CD4-positive, alpha-beta T cell (primary cell): ENCODE results near the gene DNHD1. TPM values are rescaled to one million over a fixed set of nuclear protein-coding genes. Genes with fewer than 3 reads are reported as not detected.

Experiments used
- ATAC-seq: fragments of 200-7000 bp; cut with Tn5 transposase; one replicate; pipeline ENCODE4 v1.10.0; 2022; ENCODE audit warnings: mild to moderate bottlenecking; ENCODE audit not compliant: poor library complexity
- CTCF ChIA-PET: fragments of 350-600 bp; sonication (Branson Sonifier 250); formaldehyde crosslinking; loops from one replicate; lab custom pipeline; 2021; ENCODE audit warnings: antibody characterized with exemption, inconsistent platforms; lab: Charles Lee
- POLR2A ChIA-PET: fragments of 350-600 bp; sonication (Branson Sonifier 250); formaldehyde crosslinking; loops from one replicate; lab custom pipeline; 2021; ENCODE audit warnings: antibody characterized with exemption, inconsistent platforms; lab: Charles Lee
- DNase-seq, 14 experiments: peaks; one replicate each; pipeline ENCODE4 v3.0.0-alpha.2; 2013 to 2020; ENCODE audit warnings: mixed read lengths in 2 of 14
- H3K27ac ChIP-seq, 2 donors: one replicate each; pipeline versions ENCODE4 v1.5.1 to v1.7.0; 2013; ENCODE audit warnings: low read length in 2 of 2, low read depth in 1 of 2, mild to moderate bottlenecking in 1 of 2
- H3K27me3 ChIP-seq, 2 experiments: 1 replicate in 1 of 2; 2 replicates in 1 of 2; pipeline versions ENCODE4 v1.6.1 to v1.7.0; 2013; ENCODE audit warnings: low read length in 2 of 2, control low read depth in 1 of 2, mild to moderate bottlenecking in 1 of 2, moderate library complexity in 1 of 2; ENCODE audit not compliant: insufficient read depth in 2 of 2, control insufficient read depth in 1 of 2
- H3K36me3 ChIP-seq: one replicate; pipeline ENCODE4 v1.6.1; 2013; ENCODE audit warnings: low read length, control low read depth; ENCODE audit not compliant: insufficient read depth
- H3K4me1 ChIP-seq: one replicate; pipeline ENCODE4 v1.6.1; 2013; ENCODE audit warnings: low read length, control low read depth; ENCODE audit not compliant: insufficient read depth
- H3K4me3 ChIP-seq: one replicate; pipeline ENCODE4 v1.5.1; 2013; ENCODE audit warnings: mild to moderate bottlenecking, low read length, moderate library complexity
- H3K9me3 ChIP-seq, 2 experiments: 1 replicate in 1 of 2; 2 replicates in 1 of 2; pipeline versions ENCODE4 v1.6.1 to v1.7.0; 2013; ENCODE audit warnings: low read length in 2 of 2, mild to moderate bottlenecking in 2 of 2, control low read depth in 1 of 2, moderate library complexity in 1 of 2; ENCODE audit not compliant: control insufficient read depth in 1 of 2, insufficient read depth in 1 of 2
- H3K27ac Mint-ChIP-seq: one replicate; pipeline ENCODE4 v1.8.0; 2020; ENCODE audit warnings: mixed read lengths
- H3K27me3 Mint-ChIP-seq: one replicate; pipeline ENCODE4 v1.8.0; 2021; ENCODE audit warnings: mixed read lengths
- H3K36me3 Mint-ChIP-seq: one replicate; pipeline ENCODE4 v1.8.0; 2021; ENCODE audit warnings: low read depth, mixed read lengths
- H3K4me1 Mint-ChIP-seq: one replicate; pipeline ENCODE4 v1.8.0; 2021; ENCODE audit warnings: low read depth, mixed read lengths
- H3K4me3 Mint-ChIP-seq: one replicate; pipeline ENCODE4 v1.8.0; 2020; ENCODE audit warnings: mild to moderate bottlenecking, mixed read lengths
- H3K9me3 Mint-ChIP-seq: one replicate; pipeline ENCODE4 v1.8.0; 2020; ENCODE audit warnings: mixed read lengths
- CTCF ChIP-seq: fragments of 200-600 bp; IDR thresholded peaks from one replicate; pipeline ENCODE4 v1.8.0; 2022; ENCODE audit warnings: antibody characterized with exemption, mild to moderate bottlenecking
- intact Hi-C, 2 experiments: fragments of 100-400 bp; cut with DNase I in 1 of 2; cut with micrococcal nuclease in 1 of 2; formaldehyde crosslinking; loops; one replicate each; pipeline versions ENCODE4 v1.15.1 to v1.9.0; 2023 to 2025; cut with DNase I, micrococcal nuclease
- total RNA-seq, 174 experiments: library from RNA in 2 of 174; stranded (reverse) in 2 of 174; gene quantifications; one replicate each; pipeline ENCODE4 v1.2.3 and lab custom pipeline; 2021 to 2026

The DNHD1 gene
- total RNA-seq, 2 experiments from 2014 or later = 44.1 to 46.8 TPM

GRCh38 chr11:6472934-6473333, 24.1 kb upstream of the DNHD1 start:
- peaks cover 34% of the 10 kb centered on the region for H3K4me1 Mint-ChIP-seq
- H3K27me3 ChIP-seq = no peaks in the 10 kb centered on the region
- peak overlapping the region; percentile 82 for H3K4me3 ChIP-seq
- H3K9me3 ChIP-seq = no peaks in the 10 kb centered on the region
- intact Hi-C loops = loop anchor here in 1 of 2 experiments (2.0 kb wide), 2 partner anchors 82 to 238 kb away; partner anchors contain the start of genes FHIP1B and SMPD1
- peaks cover 25% of the 10 kb centered on the region for H3K4me1 ChIP-seq
- H3K4me3 Mint-ChIP-seq = peak overlapping the region; percentile 78
- no peak overlapping the region for H3K27ac ChIP-seq
- H3K27ac Mint-ChIP-seq = peak overlapping the region; percentile 66
- no peaks in the 10 kb centered on the region for H3K27me3 Mint-ChIP-seq
- no peak for TF ChIP-seq CTCF
- POLR2A ChIA-PET = interaction anchor here (0.6 to 4.0 kb wide), 10 partner anchors 9 to 265 kb away, joined by 3 to 14 read pairs (median 5); partner anchors contain the start of genes APBB1, ARFIP2, MRPL17 and SMPD1
- H3K36me3 ChIP-seq = peaks cover 14% of the 10 kb centered on the region
- DNase-seq (no peak), ATAC-seq (no peak)
- peaks cover 18% of the 10 kb centered on the region for H3K36me3 Mint-ChIP-seq
- no peaks in the 10 kb centered on the region for H3K9me3 Mint-ChIP-seq
- CTCF ChIA-PET = no interaction called here

GRCh38 chr11:6473451-6474412, 23.3 kb upstream of the DNHD1 start, which contains the start of gene TRIM3:
Gene TRIM3, minus strand, starts transcription at chr11:6473941. Its CDS starts 8,246 bp downstream, at chr11:6465695.
- Histone ChIP-seq H3K27me3 (no peaks in the 10 kb centered on the region), H3K36me3 (peaks cover 19% of the 10 kb centered on the region), H3K4me3 (peak within 1 kb of the TSS; percentile 82), H3K27ac (peak within 1 kb of the TSS; percentile 38 to 76), H3K9me3 (no peaks in the 10 kb centered on the region), H3K4me1 (peaks cover 28% of the 10 kb centered on the region)
- no peaks in the 10 kb centered on the region for H3K9me3 Mint-ChIP-seq
- intact Hi-C loops = loop anchor here in 1 of 2 experiments (2.0 kb wide), 2 partner anchors 83 to 239 kb away; partner anchors contain the start of genes FHIP1B and SMPD1
- DNase-seq (peak; percentile 36 to 93 (median 69)), ATAC-seq (peak; percentile 66)
- H3K27ac Mint-ChIP-seq = peak within 1 kb of the TSS; percentile 66
- no peak for TF ChIP-seq CTCF
- H3K4me1 Mint-ChIP-seq = peaks cover 34% of the 10 kb centered on the region
- ChIA-PET CTCF (no interaction called here), POLR2A (interaction anchor here (0.6 to 4.0 kb wide), 10 partner anchors 8 to 264 kb away, joined by 3 to 14 read pairs (median 5); partner anchors contain the start of genes APBB1, ARFIP2, MRPL17 and SMPD1)
- H3K27me3 Mint-ChIP-seq = no peaks in the 10 kb centered on the region
- H3K36me3 Mint-ChIP-seq = peaks cover 22% of the 10 kb centered on the region
- peak within 1 kb of the TSS; percentile 87 for H3K4me3 Mint-ChIP-seq

- H3K4me1 Mint-ChIP-seq = peaks cover 34% of the 10 kb centered on the region
- intact Hi-C loops = no loop called here
- no peaks in the 10 kb centered on the region for H3K27me3 Mint-ChIP-seq
- Histone ChIP-seq H3K4me1 (peaks cover 31% of the 10 kb centered on the region), H3K36me3 (peaks cover 26% of the 10 kb centered on the region), H3K27me3 (no peaks in the 10 kb centered on the region), H3K9me3 (no peaks in the 10 kb centered on the region), H3K27ac (peak overlapping the region; percentile 38 to 76), H3K4me3 (peak overlapping the region; percentile 62)
- DNase-seq (peak in 1 of 14 experiments; percentile 13), ATAC-seq (peak; percentile 6)
- ChIA-PET POLR2A (interaction anchor here (1.5 to 4.0 kb wide), 4 partner anchors 55 to 209 kb away, joined by 5 to 14 read pairs (median 8); partner anchors contain the start of genes APBB1, MRPL17 and SMPD1), CTCF (interaction anchor here (0.9 to 1.6 kb wide), 2 partner anchors 61 to 95 kb away, joined by 3 to 5 read pairs; no protein-coding TSS in a partner anchor)
- peaks cover 26% of the 10 kb centered on the region for H3K36me3 Mint-ChIP-seq
- TF ChIP-seq CTCF = no peak
- H3K9me3 Mint-ChIP-seq = no peaks in the 10 kb centered on the region
- H3K27ac Mint-ChIP-seq = peak overlapping the region; percentile 64
- H3K4me3 Mint-ChIP-seq = peak overlapping the region; percentile 85
These were observed 22.7 kb upstream of the DNHD1 start for GRCh38 chr11:6474413-6474792.
